HG03039 (cell line): Measurements from ENCODE around the gene SH3GL2.

Experiments used
- ATAC-seq: cut with Tn5 transposase; IDR thresholded peaks from one replicate; pipeline ENCODE4 v1.9.1; 2021; ENCODE audit warnings: mild to moderate bottlenecking, moderate library complexity; ENCODE audit not compliant: unreplicated experiment

SH3GL2 gene

DNA sequence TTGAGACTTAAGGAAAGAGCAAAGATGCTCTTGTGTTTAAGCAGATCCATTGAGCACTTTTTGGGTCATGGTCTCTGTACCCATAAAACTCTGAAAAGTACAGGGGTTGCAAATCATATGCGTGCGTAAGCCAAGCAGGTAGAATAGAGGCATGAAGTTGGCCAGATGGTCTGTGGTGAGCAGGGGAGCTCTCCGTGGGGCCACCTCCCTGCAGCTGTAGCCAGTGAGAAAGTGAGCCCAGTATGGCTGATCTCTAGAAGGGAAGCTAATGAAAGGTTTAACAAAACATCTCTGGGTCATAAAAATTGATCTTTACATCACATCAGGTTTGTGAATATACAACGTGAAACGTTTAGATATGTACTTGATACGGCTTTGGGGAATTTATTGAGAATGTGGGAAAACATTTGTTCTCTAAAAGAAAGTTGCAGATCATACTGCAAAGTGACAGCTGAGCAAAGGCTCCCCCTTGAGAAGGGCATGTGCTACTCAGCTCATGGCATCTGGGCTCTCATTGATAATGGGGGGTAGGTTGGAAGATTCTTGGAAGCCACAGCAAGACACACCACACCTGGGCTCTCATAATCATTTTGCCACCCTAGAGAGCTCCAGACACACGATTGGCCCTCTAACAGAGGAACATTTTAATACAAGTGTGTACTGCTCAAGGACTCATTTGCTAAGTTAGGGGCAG is 30.6 kb downstream of the SH3GL2 start:
- ATAC-seq, result no peak

DNA sequence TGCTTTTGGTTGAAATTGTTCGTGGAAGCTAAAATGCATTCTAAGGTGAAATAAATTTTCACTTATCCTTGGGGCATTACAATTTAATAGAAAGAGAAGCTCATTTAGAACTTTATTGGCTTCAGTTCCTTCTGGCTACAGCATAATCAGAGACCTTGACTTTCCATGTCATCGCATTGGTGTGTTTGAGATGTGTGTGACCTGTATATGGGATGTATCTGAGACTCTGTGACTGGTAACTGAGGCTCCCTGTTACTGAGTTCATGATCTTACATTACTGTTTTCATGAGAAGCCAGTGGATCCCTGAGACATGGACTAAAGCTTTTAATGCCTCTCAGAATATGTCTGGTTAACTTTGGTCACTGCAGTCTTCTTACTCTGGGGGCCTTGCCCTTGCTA is 32.5 kb downstream of the SH3GL2 start:
- no peak for ATAC-seq

DNA sequence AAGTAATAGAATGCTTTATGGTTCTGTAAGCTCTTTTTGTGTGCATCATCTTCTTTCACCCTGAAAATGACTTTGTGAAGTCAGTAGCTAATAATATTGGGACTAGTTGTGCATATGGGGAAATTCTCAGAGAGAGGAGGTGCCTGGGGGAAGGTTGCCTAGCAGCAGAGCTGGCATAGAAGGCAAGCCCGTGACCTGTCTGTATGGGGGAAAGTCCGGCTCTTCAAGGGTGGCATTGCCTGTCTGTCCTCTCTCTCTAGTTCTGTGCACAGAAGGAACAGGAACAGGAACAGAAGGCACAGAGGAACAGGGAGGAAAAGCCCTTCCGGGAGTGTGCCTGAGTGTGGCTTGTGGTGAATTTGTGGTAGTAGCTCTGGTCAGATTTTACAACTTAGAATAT is 33.1 kb downstream of the SH3GL2 start:
- no peak for ATAC-seq

DNA sequence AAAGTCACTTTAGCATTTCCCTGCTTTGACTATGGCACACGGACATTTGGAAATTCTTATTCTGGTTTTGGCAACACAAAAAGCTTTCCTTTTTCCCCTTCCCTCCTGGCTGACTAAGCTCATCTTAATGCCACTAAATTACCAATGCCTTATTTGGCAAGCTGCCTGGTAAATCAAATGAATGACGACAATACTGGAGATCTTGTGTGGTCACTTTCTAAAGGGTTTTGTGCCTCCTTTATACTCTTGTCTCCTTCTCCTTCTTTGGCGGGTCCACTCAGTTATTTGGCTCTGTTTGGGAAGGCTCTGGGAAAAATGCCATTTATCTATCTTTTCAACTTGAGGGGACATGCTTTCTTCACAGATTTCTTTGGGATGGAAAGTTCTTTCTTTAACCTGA is 34.9 kb downstream of the SH3GL2 start:
- ATAC-seq, result no peak

DNA sequence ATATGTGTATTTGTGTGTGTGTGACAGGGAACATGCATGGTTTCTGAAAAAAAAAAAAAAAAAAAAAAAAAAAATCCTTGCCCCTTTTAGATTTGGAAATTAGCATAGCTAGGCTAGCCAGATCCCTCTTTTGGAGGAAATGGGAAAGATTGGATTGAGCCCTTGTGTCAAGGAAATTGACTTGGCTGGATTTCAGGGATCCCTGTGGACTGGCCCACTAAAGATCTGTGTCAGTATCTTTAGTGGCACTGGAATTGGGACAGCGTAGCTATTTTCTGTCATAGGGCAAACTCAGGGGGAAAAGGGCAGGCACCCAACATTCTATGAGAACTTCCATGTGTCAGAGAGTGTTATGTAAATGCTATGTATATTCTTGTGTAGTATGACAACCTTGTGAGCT is 35.4 kb downstream of the SH3GL2 start:
- no peak for ATAC-seq

DNA sequence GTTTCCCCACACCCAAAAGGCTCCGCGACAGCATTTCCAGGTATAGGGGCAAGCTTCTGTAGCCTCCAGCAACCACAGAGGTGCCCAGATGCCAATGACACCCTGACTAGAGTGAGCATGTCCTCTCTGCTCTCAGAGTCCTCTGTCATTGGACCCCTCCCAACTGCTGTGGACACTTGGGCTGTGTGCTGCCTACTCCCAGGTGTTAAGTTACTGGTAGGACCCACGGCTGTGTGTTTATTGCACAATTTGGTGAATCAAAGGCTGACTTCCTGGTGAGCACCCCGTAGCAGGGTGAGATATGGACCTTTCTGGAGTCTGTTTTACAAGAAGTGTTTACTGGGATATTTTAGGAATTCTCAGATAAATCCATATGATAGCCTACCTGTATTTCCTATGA is 36.0 kb downstream of the SH3GL2 start:
- no peak for ATAC-seq

DNA sequence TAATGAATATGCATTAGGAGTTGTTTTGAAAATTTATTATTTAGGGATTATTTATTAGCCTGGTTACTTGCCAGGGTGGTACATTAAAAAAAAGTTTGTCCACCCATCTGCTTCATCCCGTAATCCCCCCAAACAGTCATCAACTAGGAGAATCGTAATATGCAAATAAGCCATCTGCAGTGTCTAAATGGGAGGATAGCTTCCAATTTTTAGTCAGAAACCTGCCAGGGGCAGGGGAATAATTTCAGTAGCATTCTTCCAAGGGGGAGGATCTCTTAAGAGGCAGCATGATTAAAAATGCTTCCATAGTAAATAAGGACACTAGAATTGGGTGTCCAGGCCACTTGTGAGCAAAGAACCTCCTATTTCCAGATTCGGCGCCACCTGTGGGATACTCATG is 43.3 kb downstream of the SH3GL2 start:
- ATAC-seq, result no peak

DNA sequence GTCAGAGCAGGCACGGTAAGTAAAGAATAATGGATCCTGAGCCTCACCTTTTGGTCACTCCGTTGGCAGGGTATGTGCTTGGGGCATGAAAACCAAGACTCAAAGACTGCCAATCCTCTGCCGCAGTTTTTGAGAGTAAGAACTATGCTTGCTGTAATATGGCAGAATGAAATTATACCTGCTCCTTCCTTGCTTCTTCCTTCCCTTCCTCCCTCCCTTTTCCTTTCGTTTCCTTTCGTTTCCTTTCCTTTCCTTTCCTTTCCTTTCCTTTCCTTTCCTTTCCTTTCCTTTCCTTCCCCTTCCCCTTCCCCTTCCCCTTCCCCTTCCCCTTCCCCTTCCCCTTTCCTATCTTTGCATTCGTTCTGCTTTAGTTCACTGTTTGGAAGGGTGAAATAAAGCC is 43.9 kb downstream of the SH3GL2 start:
- no peak for ATAC-seq

DNA sequence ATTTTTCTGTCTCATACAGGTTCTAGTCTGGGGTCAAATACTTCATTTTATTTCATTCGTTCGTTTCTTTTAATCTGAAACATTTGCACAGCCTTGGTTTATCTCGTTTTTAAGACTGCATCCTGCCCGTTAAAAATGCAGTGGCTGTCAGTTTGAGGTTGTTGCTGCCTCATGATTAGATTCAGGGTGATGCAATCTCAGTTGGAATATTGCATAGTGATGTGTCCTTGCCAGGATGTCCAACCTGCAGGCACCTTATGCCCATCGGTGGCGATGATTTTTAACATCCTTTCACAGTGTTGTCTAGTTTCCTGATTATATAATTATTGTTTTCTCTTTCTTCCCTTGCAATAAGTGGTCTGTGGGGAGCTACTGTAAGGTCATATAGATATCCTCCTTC is 45.1 kb downstream of the SH3GL2 start:
- no peak for ATAC-seq

DNA sequence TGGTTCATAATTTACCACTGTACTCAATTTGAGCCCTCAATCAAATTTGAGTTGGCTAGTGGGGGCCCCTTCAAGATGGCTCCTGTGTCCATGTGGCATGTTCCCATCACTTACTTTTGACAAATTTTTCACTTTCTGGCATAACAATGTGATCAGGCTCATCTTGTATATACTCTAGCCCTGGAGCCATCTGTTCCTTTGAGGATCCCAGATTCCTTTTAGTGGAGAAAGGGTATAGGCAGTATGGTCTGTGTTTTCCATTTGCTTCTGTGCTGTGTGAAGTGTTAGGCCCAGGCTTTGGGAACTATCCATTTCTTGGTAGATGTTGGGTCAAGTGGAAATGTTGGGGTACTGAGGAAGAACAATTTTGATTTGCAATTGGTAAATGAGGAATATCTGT is 45.7 kb downstream of the SH3GL2 start:
- no peak for ATAC-seq

DNA sequence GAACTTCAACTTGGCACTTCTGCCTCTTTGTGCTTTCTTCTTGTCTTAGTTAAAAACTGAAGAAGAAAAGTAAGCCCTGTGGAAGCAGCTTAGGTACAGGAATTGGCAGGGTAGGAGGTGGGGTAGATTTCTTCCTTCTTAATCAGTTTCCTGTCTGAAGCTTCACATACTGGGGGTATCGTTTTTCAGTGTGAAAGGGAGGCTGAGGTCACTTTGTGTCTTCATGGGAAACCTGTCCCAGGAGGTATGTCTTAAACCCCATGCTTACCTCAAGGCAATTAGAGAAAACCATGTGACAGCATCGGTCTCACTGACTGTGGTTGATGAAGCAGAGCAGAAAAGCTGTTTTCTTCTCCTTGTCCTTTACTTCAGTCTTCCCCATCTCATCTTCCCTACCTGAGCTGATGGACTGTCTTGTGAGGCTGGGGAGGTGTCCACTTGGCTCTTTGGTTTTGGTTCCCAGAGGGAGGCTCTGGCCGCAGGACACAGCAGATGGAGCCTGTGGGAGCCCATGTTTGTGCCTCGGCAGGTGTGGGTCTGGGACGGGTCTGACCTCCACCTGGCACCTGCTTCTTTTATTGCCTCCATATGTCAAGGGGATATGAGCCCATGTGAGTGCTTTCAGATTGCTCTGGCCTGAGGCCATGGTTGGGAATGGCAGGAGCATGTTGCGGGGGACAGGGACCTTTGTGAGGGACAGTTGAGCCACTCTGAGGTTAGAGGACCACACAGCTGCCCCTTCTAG is 47.0 kb downstream of the SH3GL2 start:
- no peak for ATAC-seq

DNA sequence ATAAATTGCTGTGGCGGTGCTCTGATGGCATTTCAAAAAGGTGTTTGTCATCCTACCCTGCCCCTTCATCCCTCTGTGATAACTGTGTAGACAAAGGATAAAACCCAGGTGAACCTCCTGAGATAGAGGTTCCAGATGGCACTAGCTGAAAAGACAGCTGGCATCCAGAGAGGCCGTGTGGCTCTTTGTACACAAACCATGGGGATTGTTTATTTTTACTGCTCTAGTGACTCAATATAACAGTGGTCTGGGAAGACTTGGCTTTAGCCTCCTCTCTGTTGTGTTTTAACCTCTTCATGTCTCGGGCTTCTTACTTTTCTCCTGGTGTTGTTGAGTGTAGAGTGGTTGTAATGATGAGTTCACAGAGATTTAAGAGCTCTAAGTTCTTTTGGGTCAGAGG is 48.8 kb downstream of the SH3GL2 start:
- ATAC-seq, result no peak

DNA sequence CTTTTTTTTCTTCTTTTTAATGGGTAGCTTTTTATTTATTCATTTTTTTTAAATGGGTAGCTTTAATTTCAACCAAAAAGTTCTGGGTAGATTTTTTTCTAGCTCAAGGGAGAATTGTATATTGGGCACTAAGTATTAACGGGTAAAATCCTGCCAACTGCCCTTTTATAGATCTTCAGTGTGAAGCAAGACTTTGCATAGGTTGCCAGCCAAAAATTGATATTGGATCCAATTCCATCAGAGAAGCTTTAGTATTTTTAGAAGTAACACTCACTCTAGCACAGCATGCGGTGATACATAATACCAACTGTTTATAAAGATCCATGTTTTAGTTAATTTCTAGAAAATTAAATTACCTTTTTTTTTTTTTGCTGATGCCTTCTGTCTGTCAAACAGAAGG is 49.8 kb downstream of the SH3GL2 start:
- ATAC-seq, result no peak

DNA sequence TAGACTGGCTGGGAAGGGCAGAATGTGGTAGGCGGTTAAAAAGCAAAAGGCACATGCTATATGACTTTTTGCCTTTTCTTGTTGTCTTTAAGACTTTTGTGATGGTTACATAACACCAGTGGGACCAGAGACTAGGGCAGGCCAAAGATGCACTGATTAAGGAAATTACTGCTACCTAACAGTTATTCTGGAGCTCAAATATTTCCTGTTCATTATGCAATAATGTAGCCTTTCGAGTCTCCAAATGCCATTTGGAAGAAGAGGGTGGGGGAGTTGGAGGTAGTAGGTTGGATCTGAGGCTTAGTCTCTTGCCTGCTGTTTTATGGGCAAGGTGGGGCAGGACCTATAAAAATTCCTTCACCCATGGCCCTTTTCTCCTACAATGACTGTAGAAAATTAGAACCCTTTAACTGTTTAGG is 51.7 kb downstream of the SH3GL2 start:
- no peak for ATAC-seq

DNA sequence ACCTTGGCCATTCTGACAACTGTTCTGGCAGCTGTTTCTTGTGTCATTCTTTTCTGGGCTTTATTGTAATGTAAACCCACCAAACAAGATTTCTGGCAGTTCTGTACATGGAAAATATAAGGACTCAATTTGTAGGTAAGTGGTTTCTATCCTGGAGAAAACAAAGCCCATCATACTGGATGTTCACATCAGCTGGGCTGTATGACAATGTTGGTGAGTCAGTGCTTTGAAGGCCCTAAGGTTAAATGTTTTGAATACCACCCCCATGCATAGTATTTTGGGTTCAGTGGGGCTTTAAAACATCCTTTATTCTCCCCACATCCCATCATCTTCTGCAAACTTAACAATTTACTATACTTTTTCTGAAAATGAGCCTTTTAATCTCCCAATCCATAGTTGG is 52.5 kb downstream of the SH3GL2 start:
- ATAC-seq, result no peak

DNA sequence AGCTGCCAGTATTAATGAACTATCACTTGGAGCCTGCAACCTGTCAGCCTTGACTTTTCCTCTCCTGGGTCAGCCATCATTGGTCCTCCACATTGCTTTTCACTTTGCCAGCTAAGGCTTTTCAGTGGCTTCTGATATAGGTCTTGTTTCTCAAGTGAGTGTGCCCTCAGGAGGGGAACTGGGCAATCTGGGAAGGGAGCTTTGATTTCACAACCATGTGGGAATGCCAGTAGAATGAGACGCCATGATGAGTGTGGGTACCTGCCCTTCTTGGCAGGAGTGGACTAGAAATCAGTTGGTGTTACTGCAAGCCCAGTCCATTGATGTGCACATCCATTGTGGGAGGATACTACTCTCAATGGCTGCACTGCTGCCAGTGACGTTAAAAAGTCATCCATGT is 54.1 kb downstream of the SH3GL2 start:
- no peak for ATAC-seq

DNA sequence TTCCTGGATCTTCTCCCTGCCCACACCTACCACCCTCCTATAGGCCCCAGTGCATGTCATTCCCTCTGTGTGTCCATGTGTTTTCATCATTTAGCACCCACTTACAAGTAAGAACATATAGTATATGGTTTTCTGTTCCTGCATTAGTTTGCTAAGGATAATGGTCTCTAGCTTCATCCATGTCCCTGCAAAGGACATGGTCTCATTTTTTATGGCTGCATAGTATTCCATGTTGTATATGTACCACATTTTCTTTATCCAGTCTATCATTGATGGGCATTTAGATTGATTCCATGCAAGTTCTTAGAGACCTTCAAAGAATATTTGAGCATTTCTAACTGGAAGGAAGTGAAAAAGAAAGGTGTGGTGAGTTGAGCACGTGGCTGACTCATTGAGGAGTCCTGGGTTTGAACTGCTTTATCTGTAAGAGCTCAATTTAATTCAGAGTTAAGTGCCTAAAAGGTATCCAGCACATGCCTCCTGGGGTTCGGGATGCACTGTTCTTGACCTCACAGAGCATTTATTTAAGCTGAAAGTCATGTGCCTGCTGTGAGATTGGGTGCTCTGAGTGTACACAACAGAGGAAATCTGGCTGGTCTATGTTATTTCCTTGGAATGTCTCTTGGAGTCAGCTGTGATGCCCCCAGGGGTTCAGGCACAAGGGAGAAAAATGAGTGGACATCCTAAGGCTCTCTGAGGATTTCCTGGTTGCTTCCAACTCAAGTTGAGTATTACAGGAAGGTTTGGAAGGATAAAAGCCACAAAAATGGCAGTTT is 56.4 kb downstream of the SH3GL2 start:
- no peak for ATAC-seq

DNA sequence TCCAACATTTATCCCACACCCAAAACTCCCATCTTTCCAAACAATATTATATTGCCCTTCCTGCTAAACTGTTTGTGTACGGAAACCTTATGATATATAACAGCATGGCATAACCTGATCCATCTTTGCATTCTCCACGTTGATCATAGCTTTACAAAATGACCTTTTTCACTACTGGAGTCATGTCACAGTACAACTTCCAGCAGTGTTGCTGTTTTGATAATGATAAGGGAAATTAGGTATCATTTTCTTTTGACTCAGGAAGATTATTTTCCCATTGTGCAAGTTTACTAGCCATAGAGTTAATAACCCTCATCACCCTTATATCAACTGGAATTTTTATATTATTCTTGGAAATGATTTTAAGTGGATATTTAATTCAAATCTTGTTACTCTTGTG is 57.5 kb downstream of the SH3GL2 start:
- no peak for ATAC-seq

DNA sequence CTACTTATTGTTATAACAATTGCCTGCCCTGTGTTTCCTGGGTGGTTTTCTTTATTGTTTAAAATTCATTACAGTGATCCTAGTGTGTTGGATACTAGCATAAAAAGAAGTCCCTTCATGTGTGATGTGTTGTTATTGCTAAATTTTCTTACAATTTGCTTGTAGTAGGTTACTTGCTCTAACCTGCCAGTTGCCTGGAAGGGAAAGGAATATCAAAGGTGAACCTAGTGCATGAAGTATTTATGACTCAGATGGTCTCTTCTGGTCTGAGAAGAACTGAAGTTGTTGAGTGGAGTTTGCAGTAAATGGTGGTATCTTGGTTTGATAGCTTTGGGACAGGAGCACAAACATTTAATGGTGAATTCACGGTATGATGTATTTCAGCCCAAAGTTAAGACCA is 58.0 kb downstream of the SH3GL2 start:
- no peak for ATAC-seq

DNA sequence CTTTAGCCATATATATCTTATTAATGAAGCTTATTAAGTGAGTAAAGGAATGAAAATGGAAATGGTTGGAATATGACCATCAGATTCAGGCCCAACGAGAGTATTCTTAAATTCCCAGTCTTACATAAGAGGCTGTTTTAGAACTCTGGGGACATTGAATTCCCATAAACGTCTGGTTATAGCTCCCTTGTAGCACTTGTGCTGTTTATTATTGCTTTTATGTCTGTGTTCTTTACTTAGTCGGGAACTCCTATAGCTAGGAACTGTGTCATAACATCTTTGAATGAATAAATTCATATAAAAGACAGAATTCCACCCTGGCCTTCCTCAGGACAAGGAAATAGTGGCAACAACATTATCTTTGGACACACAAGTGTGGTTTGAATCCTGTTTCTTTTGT is 58.4 kb downstream of the SH3GL2 start:
- ATAC-seq, result no peak

DNA sequence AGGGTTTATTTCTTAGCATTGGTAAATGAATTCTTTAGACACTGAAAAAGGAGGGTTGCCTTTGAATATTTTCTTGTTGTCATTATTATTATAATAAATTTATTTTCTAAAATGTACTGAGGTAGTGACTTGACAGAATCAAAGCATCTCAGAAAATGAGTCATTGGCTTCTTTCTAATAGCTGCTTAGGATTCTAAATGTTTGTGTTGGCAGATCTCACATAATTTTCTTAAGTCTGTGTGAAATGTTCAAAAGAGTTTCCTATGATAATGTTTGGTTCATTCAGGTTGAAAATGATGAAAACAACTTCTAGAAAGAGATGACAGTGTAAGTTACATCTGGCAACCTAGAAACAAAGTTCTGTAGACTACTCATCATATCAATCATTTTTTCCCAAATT is 69.7 kb downstream of the SH3GL2 start:
- ATAC-seq, result no peak

DNA sequence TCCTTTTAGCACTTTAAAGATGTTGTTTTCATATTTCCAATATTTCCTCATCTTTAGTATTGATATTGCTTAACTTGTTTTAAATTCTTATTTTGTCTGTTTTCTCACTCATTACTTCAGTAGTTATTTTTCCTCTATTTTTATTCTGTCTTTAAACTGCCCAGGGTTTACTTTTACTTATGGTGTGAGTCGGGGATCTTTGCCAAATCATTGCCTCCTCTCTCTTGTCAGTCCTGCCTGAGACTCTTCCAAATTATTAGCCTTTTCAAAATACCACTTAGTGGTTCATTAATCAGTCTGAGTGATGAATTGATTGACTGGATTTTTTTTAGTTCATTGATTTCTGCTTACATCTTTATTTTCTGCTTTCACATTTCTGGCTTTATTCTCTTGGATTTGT is 72.9 kb downstream of the SH3GL2 start:
- ATAC-seq, result no peak
